RWPE2 (cell line): ENCODE measurements around the gene ZC3H13.

ENCODE experiments used
- ATAC-seq: fragments of 200-7000 bp; cut with Tn5 transposase; 3 replicates; pipeline ENCODE4 v1.9.1; 2021; ENCODE audit warnings: low read depth
- DNase-seq: peaks from one replicate; pipeline ENCODE4 v3.0.0-alpha.2; 2020; ENCODE audit warnings: low spot score
- H3K27ac ChIP-seq: fragments of 450-650 bp; 2 replicates; pipeline ENCODE4 v1.5.1; 2017; ENCODE audit warnings: mild to moderate bottlenecking; ENCODE audit not compliant: poor library complexity, severe bottlenecking
- H3K27me3 ChIP-seq: fragments of 250-450 bp; sonication (Bioruptor Pico); 2 replicates; pipeline ENCODE4 v1.5.1; 2021; ENCODE audit warnings: mild to moderate bottlenecking, moderate library complexity; ENCODE audit not compliant: insufficient read depth, poor library complexity, severe bottlenecking
- H3K36me3 ChIP-seq: fragments of 250-450 bp; sonication (Bioruptor Pico); 2 replicates; pipeline ENCODE4 v1.5.1; 2020; ENCODE audit warnings: low read depth, mild to moderate bottlenecking, moderate library complexity
- H3K4me1 ChIP-seq: fragments of 250-450 bp; sonication (Bioruptor Pico); 2 replicates; pipeline ENCODE4 v1.5.1; 2021; ENCODE audit warnings: mild to moderate bottlenecking, moderate library complexity; ENCODE audit not compliant: insufficient read depth, poor library complexity, severe bottlenecking
- H3K4me3 ChIP-seq: fragments of 250-450 bp; sonication (Bioruptor Pico); 2 replicates; pipeline ENCODE4 v1.5.1; 2021; ENCODE audit warnings: mild to moderate bottlenecking, moderate library complexity; ENCODE audit not compliant: severe bottlenecking
- H3K9me3 ChIP-seq: fragments of 250-450 bp; sonication (Bioruptor Pico); 2 replicates; pipeline ENCODE4 v1.5.1; 2021; ENCODE audit warnings: mild to moderate bottlenecking, moderate library complexity; ENCODE audit not compliant: severe bottlenecking
- TF ChIP-seq, protein P1 (sequence below): fragments of 450-650 bp; IDR thresholded peaks from one replicate; pipeline ENCODE4 v1.5.1; 2017; ENCODE audit warnings: mild to moderate bottlenecking, moderate library complexity; ENCODE audit not compliant: poor library complexity, severe bottlenecking

The ZC3H13 gene

GRCh38 chr13:45975337-45975736 is 77.2 kb downstream of the ZC3H13 start:
- Histone ChIP-seq H3K27me3 (no peaks in the 10 kb centered on the region), H3K4me3 (no peak overlapping the region), H3K27ac (no peak overlapping the region), H3K9me3 (no peaks in the 10 kb centered on the region), H3K4me1 (no peaks in the 10 kb centered on the region), H3K36me3 (peaks cover 65% of the 10 kb centered on the region)
- DNase-seq: no peak
- no peak for ATAC-seq
- TF ChIP-seq, protein P1, sequence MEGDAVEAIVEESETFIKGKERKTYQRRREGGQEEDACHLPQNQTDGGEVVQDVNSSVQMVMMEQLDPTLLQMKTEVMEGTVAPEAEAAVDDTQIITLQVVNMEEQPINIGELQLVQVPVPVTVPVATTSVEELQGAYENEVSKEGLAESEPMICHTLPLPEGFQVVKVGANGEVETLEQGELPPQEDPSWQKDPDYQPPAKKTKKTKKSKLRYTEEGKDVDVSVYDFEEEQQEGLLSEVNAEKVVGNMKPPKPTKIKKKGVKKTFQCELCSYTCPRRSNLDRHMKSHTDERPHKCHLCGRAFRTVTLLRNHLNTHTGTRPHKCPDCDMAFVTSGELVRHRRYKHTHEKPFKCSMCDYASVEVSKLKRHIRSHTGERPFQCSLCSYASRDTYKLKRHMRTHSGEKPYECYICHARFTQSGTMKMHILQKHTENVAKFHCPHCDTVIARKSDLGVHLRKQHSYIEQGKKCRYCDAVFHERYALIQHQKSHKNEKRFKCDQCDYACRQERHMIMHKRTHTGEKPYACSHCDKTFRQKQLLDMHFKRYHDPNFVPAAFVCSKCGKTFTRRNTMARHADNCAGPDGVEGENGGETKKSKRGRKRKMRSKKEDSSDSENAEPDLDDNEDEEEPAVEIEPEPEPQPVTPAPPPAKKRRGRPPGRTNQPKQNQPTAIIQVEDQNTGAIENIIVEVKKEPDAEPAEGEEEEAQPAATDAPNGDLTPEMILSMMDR: no peak

DNA sequence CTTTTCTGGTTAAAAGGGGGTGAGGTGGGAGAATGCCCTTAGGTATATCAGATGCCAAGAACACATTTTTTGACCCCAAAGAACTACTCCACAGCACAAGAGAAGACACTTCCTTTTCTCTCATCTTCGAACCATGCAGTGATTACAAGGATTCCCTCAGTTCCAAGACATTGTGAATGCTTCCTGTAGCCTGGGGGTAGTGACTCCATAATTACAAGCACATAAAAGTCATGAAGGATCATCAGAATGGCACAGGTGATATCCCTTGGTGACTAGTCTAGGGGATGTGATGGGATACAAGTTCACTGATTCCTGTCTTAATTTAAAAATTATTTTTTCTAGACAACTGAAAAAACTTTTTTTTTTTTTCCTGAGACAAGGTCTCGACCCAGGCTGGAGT is 78.0 kb downstream of the ZC3H13 start:
- no peaks in the 10 kb centered on the region for H3K9me3 ChIP-seq
- H3K27me3 ChIP-seq: no peaks in the 10 kb centered on the region
- no peaks in the 10 kb centered on the region for H3K4me1 ChIP-seq
- H3K36me3 ChIP-seq: peaks cover 70% of the 10 kb centered on the region
- TF ChIP-seq, protein P1: no peak
- ATAC-seq (no peak), DNase-seq (no peak)
- no peak overlapping the region for H3K4me3 ChIP-seq
- no peak overlapping the region for H3K27ac ChIP-seq

- no peak overlapping the region for H3K27ac ChIP-seq
- H3K4me3 ChIP-seq: no peak overlapping the region
- H3K9me3 ChIP-seq: no peaks in the 10 kb centered on the region
- TF ChIP-seq, protein P1: no peak
- peaks cover 87% of the 10 kb centered on the region for H3K36me3 ChIP-seq
- ATAC-seq (no peak), DNase-seq (no peak)
- H3K27me3 ChIP-seq: no peaks in the 10 kb centered on the region
- no peaks in the 10 kb centered on the region for H3K4me1 ChIP-seq
Observed at GRCh38 chr13:45967589-45967988, 85.0 kb downstream of the ZC3H13 start.

- Histone ChIP-seq H3K27ac (no peak overlapping the region), H3K4me3 (no peak overlapping the region), H3K9me3 (no peaks in the 10 kb centered on the region), H3K27me3 (no peaks in the 10 kb centered on the region), H3K36me3 (peaks cover 88% of the 10 kb centered on the region), H3K4me1 (no peaks in the 10 kb centered on the region)
- TF ChIP-seq, protein P1: no peak
- DNase-seq (no peak), ATAC-seq (no peak)
Observed at GRCh38 chr13:45966715-45967114, 85.8 kb downstream of the ZC3H13 start.

GRCh38 chr13:45961468-45961867 is 91.1 kb downstream of the ZC3H13 start:
- H3K36me3 ChIP-seq: peaks cover 77% of the 10 kb centered on the region
- ATAC-seq (no peak), DNase-seq (no peak)
- H3K27me3 ChIP-seq: no peaks in the 10 kb centered on the region
- TF ChIP-seq, protein P1: no peak
- no peaks in the 10 kb centered on the region for H3K4me1 ChIP-seq
- no peaks in the 10 kb centered on the region for H3K9me3 ChIP-seq
- no peak overlapping the region for H3K4me3 ChIP-seq
- no peak overlapping the region for H3K27ac ChIP-seq
